IMR-90 (cell line): ENCODE measurements around the gene COL23A1. TPM values are rescaled to one million over a fixed set of nuclear protein-coding genes. Genes with fewer than 3 reads are reported as not detected.

ENCODE experiments used
- ATAC-seq: fragments of 200-7000 bp; cut with Tn5 transposase; 2 replicates; pipeline ENCODE4 v1.9.1; 2020; ENCODE audit warnings: low read depth, mild to moderate bottlenecking, moderate library complexity
- BruUV-seq: library from RNA; stranded (reverse); fragments of 400-500 nt; replicated peaks from 2 replicates; lab custom pipeline; 2021; lab: Mats Ljungman, UMichigan
- CTCF ChIA-PET: fragments of 300-600 bp; formaldehyde crosslinking; extraction: SDS; loops from one replicate; lab custom pipeline; 2021; ENCODE audit warnings: antibody characterized with exemption; lab: Yijun Ruan, JAX
- POLR2A ChIA-PET: fragments of 300-600 bp; sonication (Branson Sonifier 250); formaldehyde crosslinking; loops from one replicate; lab custom pipeline; 2022; ENCODE audit warnings: antibody characterized with exemption; ENCODE audit not compliant: unreplicated experiment; lab: Charles Lee
- DNase-seq: peaks from one replicate; pipeline ENCODE4 v3.0.0; 2013
- H2AFZ ChIP-seq: replicated peaks from 2 replicates; pipeline ENCODE3; 2013; ENCODE audit warnings: low read length, mild to moderate bottlenecking; ENCODE audit not compliant: poor library complexity
- H2AK5ac ChIP-seq: 2 replicates; pipeline ENCODE4 v1.6.1; 2013; ENCODE audit warnings: low read depth, low read length, inconsistent platforms
- H2AK9ac ChIP-seq: replicated peaks from 2 replicates; pipeline ENCODE3; 2013; ENCODE audit warnings: mild to moderate bottlenecking, low read depth, low read length, moderate library complexity; ENCODE audit not compliant: poor library complexity
- H2BK120ac ChIP-seq: 2 replicates; pipeline ENCODE4 v1.6.1; 2013; ENCODE audit warnings: low read depth, low read length, inconsistent platforms
- H2BK15ac ChIP-seq: 3 replicates; pipeline ENCODE4 v1.6.1; 2013; ENCODE audit warnings: low read depth, low read length, inconsistent platforms
- H2BK20ac ChIP-seq: 2 replicates; pipeline ENCODE4 v1.6.1; 2013; ENCODE audit warnings: low read depth, mild to moderate bottlenecking, inconsistent platforms, low read length, moderate library complexity
- H2BK5ac ChIP-seq: 2 replicates; pipeline ENCODE4 v1.6.1; 2013; ENCODE audit warnings: mild to moderate bottlenecking, low read depth, low read length, inconsistent platforms; ENCODE audit not compliant: poor library complexity, severe bottlenecking
- H3K14ac ChIP-seq: replicated peaks from 2 replicates; pipeline ENCODE4 v1.6.1; 2013; ENCODE audit warnings: low read depth, low read length, inconsistent platforms
- H3K18ac ChIP-seq: 2 replicates; pipeline ENCODE4 v1.6.1; 2013; ENCODE audit warnings: low read depth, low read length, control low read depth
- H3K23ac ChIP-seq: 2 replicates; pipeline ENCODE4 v1.6.1; 2013; ENCODE audit warnings: low read depth, low read length, inconsistent platforms
- H3K27ac ChIP-seq: 2 replicates; pipeline ENCODE4 v1.5.1; 2013; ENCODE audit warnings: mild to moderate bottlenecking, control low read depth, low read length; ENCODE audit not compliant: insufficient read depth
- H3K27me3 ChIP-seq: 2 replicates; pipeline ENCODE4 v1.6.1; 2013; ENCODE audit warnings: low read length; ENCODE audit not compliant: control insufficient read depth, insufficient read depth
- H3K36me3 ChIP-seq: 2 replicates; pipeline ENCODE4 v1.6.1; 2013; ENCODE audit warnings: low read length, mixed read lengths; ENCODE audit not compliant: control insufficient read depth, insufficient read depth
- H3K4ac ChIP-seq: 2 replicates; pipeline ENCODE4 v1.6.1; 2013; ENCODE audit warnings: low read depth, low read length, inconsistent platforms
- H3K4me1 ChIP-seq: 2 replicates; pipeline ENCODE4 v1.6.1; 2013; ENCODE audit warnings: low read length, mixed read lengths; ENCODE audit not compliant: control insufficient read depth, insufficient read depth
- H3K4me2 ChIP-seq: 2 replicates; pipeline ENCODE4 v1.6.1; 2013; ENCODE audit warnings: low read depth, mild to moderate bottlenecking, control low read depth, low read length, moderate library complexity
- H3K4me3 ChIP-seq: 2 replicates; pipeline ENCODE4 v1.5.1; 2013; ENCODE audit warnings: low read depth, mild to moderate bottlenecking, control low read depth, low read length, moderate library complexity; ENCODE audit not compliant: insufficient read depth
- H3K56ac ChIP-seq: 2 replicates; pipeline ENCODE4 v1.6.1; 2013; ENCODE audit warnings: low read length, inconsistent platforms; ENCODE audit not compliant: insufficient read depth; ENCODE audit errors: extremely low read depth
- H3K79me1 ChIP-seq, 2 experiments: 2 replicates each; pipeline ENCODE4 v1.6.1; 2013; ENCODE audit warnings: low read length in 2 of 2, inconsistent platforms in 1 of 2, low read depth in 1 of 2
- H3K9ac ChIP-seq: 2 replicates; pipeline ENCODE4 v1.6.1; 2013; ENCODE audit warnings: low read depth, low read length, control low read depth
- H3K9me1 ChIP-seq: 2 replicates; pipeline ENCODE4 v1.6.1; 2013; ENCODE audit warnings: low read length, inconsistent platforms; ENCODE audit not compliant: insufficient read depth
- H3K9me3 ChIP-seq: 2 replicates; pipeline ENCODE4 v1.6.1; 2013; ENCODE audit warnings: low read length; ENCODE audit not compliant: control insufficient read depth, insufficient read depth
- H4K20me1 ChIP-seq: 2 replicates; pipeline ENCODE4 v1.6.1; 2013; ENCODE audit warnings: low read length, inconsistent platforms; ENCODE audit not compliant: insufficient read depth
- H4K5ac ChIP-seq: 2 replicates; pipeline ENCODE4 v1.6.1; 2013; ENCODE audit warnings: mild to moderate bottlenecking, low read depth, low read length, control low read depth
- H4K8ac ChIP-seq, 2 experiments: 2 replicates each; pipeline ENCODE4 v1.6.1; 2013; ENCODE audit warnings: low read depth in 2 of 2, low read length in 2 of 2, control low read depth in 1 of 2, inconsistent platforms in 1 of 2
- H4K91ac ChIP-seq: 2 replicates; pipeline ENCODE4 v1.6.1; 2013; ENCODE audit warnings: low read depth, low read length, inconsistent platforms; ENCODE audit not compliant: insufficient read depth
- BHLHE40 ChIP-seq: fragments of 150-350 bp; IDR thresholded peaks from 2 replicates; pipeline ENCODE4 v1.6.1; 2016; ENCODE audit warnings: mild to moderate bottlenecking, low read depth, low read length
- CEBPB ChIP-seq: IDR thresholded peaks from 2 replicates; pipeline ENCODE4 v1.6.1; 2012; ENCODE audit warnings: low read depth, low read length, improper control_type of control experiment
- CHD1 ChIP-seq: IDR thresholded peaks from 2 replicates; pipeline ENCODE4 v1.6.1; 2012; ENCODE audit warnings: low read depth, low read length, improper control_type of control experiment
- ELK1 ChIP-seq: fragments of 150-350 bp; IDR thresholded peaks from 2 replicates; pipeline ENCODE4 v1.6.1; 2016; ENCODE audit warnings: low read depth, mild to moderate bottlenecking, low read length, moderate library complexity, borderline replicate concordance
- FOS ChIP-seq: fragments of 150-350 bp; IDR thresholded peaks from 2 replicates; pipeline ENCODE4 v1.6.1; 2016; ENCODE audit warnings: low read depth, low read length
- MAFK ChIP-seq: IDR thresholded peaks from 2 replicates; pipeline ENCODE4 v1.6.1; 2012; ENCODE audit warnings: low read depth, low read length, improper control_type of control experiment
- MAZ ChIP-seq: IDR thresholded peaks from 2 replicates; pipeline ENCODE4 v1.6.1; 2012; ENCODE audit warnings: low read depth, mild to moderate bottlenecking, low read length, improper control_type of control experiment, moderate library complexity, borderline replicate concordance
- MXI1 ChIP-seq: IDR thresholded peaks from 2 replicates; pipeline ENCODE4 v1.6.1; 2012; ENCODE audit warnings: low read depth, mild to moderate bottlenecking, low read length, moderate library complexity, borderline replicate concordance
- NFE2L2 ChIP-seq: fragments of 150-350 bp; IDR thresholded peaks from 2 replicates; pipeline ENCODE4 v1.6.1; 2016; ENCODE audit warnings: low read depth, mild to moderate bottlenecking, low read length
- POLR2A ChIP-seq: IDR thresholded peaks from 2 replicates; pipeline ENCODE4 v1.6.1; 2012; ENCODE audit warnings: mild to moderate bottlenecking, low read depth, low read length
- RAD21 ChIP-seq: IDR thresholded peaks from 2 replicates; pipeline ENCODE4 v1.6.1; 2012; ENCODE audit warnings: low read length, improper control_type of control experiment
- RCOR1 ChIP-seq: IDR thresholded peaks from 2 replicates; pipeline ENCODE4 v1.6.1; 2012; ENCODE audit warnings: mild to moderate bottlenecking, low read length, improper control_type of control experiment; ENCODE audit not compliant: insufficient replicate concordance
- RFX5 ChIP-seq: IDR thresholded peaks from 2 replicates; pipeline ENCODE4 v1.8.0; 2012; ENCODE audit warnings: low read depth, mild to moderate bottlenecking, low read length, moderate library complexity
- SMC3 ChIP-seq: fragments of 150-350 bp; IDR thresholded peaks from 2 replicates; pipeline ENCODE4 v1.6.1; 2016; ENCODE audit warnings: low read depth, mild to moderate bottlenecking, antibody characterized with exemption, low read length, moderate library complexity
- WGBS, 2 experiments: methylation state at CpG; one replicate each; pipeline versions ENCODE4 v1.1.5 to v1.1.7; 2013; ENCODE audit warnings: missing lambda C conversion rate in 2 of 2; ENCODE audit not compliant: insufficient read length in 1 of 2; ENCODE audit errors: extremely low coverage in 2 of 2; 5-methylcytosine and 5-hydroxymethylcytosine counted together
- dilution Hi-C: fragments of 300-500 bp; cut with HindIII; formaldehyde crosslinking; loops from one replicate; pipeline ENCODE4 v1.14.3; 2018; ENCODE audit warnings: low sequenced_read_pairs; ENCODE audit not compliant: unreplicated experiment
- in situ Hi-C: fragments of 300-500 bp; cut with MboI; formaldehyde crosslinking; loops from 3 replicates; pipeline ENCODE4 v1.14.3; 2019; ENCODE audit warnings: low sequenced_read_pairs, inconsistent platforms, mixed read lengths
- intact Hi-C: fragments of 100-400 bp; cut with micrococcal nuclease; formaldehyde crosslinking; loops from 2 replicates; pipeline ENCODE4 v1.10.0; 2022
- polyA plus RNA-seq, 3 experiments: library from polyadenylated mRNA; depleted of rRNA; stranded (reverse); fragments of >200 nt; gene quantifications; 2 replicates each; pipeline ENCODE4 v1.2.3, GENCODE V29; 2012; ENCODE audit warnings: low replicate concordance in 1 of 3
- total RNA-seq: library from RNA; depleted of rRNA; stranded (reverse); fragments of >200 nt; gene quantifications from 2 replicates; pipeline ENCODE4 v1.2.3, GENCODE V29; 2012
- TF ChIP-seq, protein P1 (sequence below): fragments of 150-350 bp; IDR thresholded peaks from 2 replicates; pipeline ENCODE4 v1.6.1; 2017; ENCODE audit warnings: mild to moderate bottlenecking, antibody characterized with exemption, low read length, low read depth
- TF ChIP-seq, protein P2 (sequence below): conservative IDR thresholded peaks from 2 replicates; pipeline ENCODE4 v1.5.1; 2012; ENCODE audit warnings: mild to moderate bottlenecking, low read depth, low read length, improper control_type of control experiment

The COL23A1 gene
- total and polyA plus RNA-seq, 2 of the 4 experiments (the other 2 are of a cell fraction), result not detected

- Histone ChIP-seq H3K4me1 (no peaks in the 10 kb centered on the region), H4K20me1 (no peaks in the 10 kb centered on the region), H2BK20ac (no peak overlapping the region), H2BK15ac (no peak overlapping the region), H3K9me3 (no peaks in the 10 kb centered on the region; the same call in none of the 2 replicates), H3K27ac (no peak overlapping the region), H2BK120ac (no peak overlapping the region), H3K36me3 (no peaks in the 10 kb centered on the region), H3K56ac (no peak overlapping the region), H3K9me1 (no peaks in the 10 kb centered on the region), H2AK9ac (no peak overlapping the region), H3K4me2 (no peak overlapping the region), H3K18ac (no peak overlapping the region), H2BK5ac (no peak overlapping the region), H2AFZ (no peak overlapping the region), H3K9ac (no peak overlapping the region), H3K27me3 (no peaks in the 10 kb centered on the region; the same call in 1 of the 2 replicates), H3K14ac (no peak overlapping the region), H3K79me1 (no peaks in the 10 kb centered on the region), H4K91ac (no peak overlapping the region), H3K4ac (no peak overlapping the region), H2AK5ac (no peak overlapping the region), H4K5ac (no peak overlapping the region), H3K23ac (no peak overlapping the region), H3K4me3 (no peak overlapping the region), H4K8ac (no peak overlapping the region)
- ATAC-seq (no peak), DNase-seq (no peak)
- no TSS peak for BruUV-seq
- intact Hi-C loops (no loop called here), dilution Hi-C loops (no loop called here), in situ Hi-C loops (no loop called here)
- ChIA-PET POLR2A (no interaction called here), CTCF (no interaction called here)
- TF ChIP-seq ELK1 (no peak), MAZ (no peak), MXI1 (no peak), SMC3 (no peak), CHD1 (no peak), FOS (no peak), NFE2L2 (no peak), RFX5 (no peak), POLR2A (no peak), RAD21 (no peak), MAFK (no peak), BHLHE40 (no peak), RCOR1 (no peak), CEBPB (no peak)
- TF ChIP-seq, protein P1, sequence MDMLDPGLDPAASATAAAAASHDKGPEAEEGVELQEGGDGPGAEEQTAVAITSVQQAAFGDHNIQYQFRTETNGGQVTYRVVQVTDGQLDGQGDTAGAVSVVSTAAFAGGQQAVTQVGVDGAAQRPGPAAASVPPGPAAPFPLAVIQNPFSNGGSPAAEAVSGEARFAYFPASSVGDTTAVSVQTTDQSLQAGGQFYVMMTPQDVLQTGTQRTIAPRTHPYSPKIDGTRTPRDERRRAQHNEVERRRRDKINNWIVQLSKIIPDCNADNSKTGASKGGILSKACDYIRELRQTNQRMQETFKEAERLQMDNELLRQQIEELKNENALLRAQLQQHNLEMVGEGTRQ, result no peak
- TF ChIP-seq, protein P2, sequence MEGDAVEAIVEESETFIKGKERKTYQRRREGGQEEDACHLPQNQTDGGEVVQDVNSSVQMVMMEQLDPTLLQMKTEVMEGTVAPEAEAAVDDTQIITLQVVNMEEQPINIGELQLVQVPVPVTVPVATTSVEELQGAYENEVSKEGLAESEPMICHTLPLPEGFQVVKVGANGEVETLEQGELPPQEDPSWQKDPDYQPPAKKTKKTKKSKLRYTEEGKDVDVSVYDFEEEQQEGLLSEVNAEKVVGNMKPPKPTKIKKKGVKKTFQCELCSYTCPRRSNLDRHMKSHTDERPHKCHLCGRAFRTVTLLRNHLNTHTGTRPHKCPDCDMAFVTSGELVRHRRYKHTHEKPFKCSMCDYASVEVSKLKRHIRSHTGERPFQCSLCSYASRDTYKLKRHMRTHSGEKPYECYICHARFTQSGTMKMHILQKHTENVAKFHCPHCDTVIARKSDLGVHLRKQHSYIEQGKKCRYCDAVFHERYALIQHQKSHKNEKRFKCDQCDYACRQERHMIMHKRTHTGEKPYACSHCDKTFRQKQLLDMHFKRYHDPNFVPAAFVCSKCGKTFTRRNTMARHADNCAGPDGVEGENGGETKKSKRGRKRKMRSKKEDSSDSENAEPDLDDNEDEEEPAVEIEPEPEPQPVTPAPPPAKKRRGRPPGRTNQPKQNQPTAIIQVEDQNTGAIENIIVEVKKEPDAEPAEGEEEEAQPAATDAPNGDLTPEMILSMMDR, result no peak
- WGBS, 2 experiments, result 60% methylated on average over 1 of the region's 8 CpGs; no CpG with 5 or more reads in 1 of the 2 experiments
These were observed 254.7 kb downstream of the COL23A1 start for GRCh38 chr5:178335302-178336030.
